GM12801 (cell line): Measurements from ENCODE around the gene ABCA12.

Experiments used
- TF ChIP-seq, protein P1 (sequence below): IDR thresholded peaks from one replicate; pipeline ENCODE4 v1.5.1; 2011; ENCODE audit warnings: control low read depth; ENCODE audit not compliant: insufficient read length; ENCODE audit errors: extremely low read depth

The ABCA12 gene

DNA sequence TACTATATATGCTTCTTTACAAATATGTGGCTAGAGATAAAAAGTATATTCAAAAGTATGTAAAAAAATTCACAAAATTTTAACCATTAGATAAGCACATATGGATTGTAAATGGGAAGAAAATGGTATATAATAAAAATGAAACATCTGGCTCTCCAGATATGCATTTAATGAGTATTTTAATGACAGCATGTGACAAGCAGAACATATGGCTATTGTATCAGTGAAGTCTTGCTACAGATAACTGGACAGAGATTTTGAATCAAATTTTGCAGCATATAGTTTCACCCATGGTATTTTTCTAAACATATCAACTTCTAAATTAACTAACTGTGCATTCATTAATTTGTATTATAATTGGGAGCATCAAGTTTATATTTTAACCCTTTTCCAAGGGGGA lies 5.0 kb upstream of the ABCA12 start:
- TF ChIP-seq, protein P1, sequence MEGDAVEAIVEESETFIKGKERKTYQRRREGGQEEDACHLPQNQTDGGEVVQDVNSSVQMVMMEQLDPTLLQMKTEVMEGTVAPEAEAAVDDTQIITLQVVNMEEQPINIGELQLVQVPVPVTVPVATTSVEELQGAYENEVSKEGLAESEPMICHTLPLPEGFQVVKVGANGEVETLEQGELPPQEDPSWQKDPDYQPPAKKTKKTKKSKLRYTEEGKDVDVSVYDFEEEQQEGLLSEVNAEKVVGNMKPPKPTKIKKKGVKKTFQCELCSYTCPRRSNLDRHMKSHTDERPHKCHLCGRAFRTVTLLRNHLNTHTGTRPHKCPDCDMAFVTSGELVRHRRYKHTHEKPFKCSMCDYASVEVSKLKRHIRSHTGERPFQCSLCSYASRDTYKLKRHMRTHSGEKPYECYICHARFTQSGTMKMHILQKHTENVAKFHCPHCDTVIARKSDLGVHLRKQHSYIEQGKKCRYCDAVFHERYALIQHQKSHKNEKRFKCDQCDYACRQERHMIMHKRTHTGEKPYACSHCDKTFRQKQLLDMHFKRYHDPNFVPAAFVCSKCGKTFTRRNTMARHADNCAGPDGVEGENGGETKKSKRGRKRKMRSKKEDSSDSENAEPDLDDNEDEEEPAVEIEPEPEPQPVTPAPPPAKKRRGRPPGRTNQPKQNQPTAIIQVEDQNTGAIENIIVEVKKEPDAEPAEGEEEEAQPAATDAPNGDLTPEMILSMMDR: no peak

DNA sequence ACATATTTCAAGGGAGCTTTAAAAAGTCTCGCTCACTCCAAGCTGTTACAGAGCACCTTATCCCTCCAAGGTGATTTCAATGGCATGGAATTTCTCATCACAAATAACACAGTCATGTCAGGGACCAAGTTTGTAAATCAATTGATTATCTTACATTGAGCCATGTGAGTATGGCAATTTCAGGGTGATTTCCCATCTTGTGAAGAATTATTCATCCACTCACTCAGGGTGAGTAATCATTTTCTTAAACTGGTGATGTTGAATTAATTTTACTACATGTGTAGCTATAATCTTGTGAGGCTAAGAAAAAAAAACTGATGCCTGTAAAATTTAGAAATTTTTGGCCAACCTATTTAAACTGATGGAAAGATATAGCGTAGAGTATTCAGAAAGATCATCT lies 3.3 kb upstream of the ABCA12 start:
- TF ChIP-seq, protein P1: no peak

DNA sequence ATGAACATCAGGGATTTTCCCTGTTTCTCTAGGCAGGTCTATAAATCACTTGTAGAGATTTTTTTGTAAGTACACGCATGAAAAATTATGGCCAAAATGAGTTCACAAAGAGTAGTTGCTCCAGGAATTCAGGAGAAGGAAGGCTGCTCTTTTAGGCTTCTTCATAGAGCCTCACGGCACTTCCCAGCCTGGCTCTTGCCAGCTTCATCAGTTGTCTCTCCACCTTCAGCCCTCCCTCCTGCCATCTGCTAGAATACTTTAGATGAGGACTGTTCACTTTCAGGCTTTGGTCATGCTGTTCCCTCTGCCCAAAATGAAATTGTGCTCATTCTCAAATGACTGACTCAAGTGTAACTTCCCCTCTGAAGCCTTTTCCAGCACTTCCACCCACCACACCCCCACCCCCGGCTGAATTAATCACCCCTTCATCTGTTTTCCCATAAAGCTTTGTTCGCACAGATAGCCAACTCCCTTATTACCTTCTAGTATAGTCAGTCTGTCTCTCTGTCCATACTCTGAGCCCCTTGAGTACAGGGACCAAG lies 1.8 kb upstream of the ABCA12 start:
- TF ChIP-seq, protein P1: no peak

DNA sequence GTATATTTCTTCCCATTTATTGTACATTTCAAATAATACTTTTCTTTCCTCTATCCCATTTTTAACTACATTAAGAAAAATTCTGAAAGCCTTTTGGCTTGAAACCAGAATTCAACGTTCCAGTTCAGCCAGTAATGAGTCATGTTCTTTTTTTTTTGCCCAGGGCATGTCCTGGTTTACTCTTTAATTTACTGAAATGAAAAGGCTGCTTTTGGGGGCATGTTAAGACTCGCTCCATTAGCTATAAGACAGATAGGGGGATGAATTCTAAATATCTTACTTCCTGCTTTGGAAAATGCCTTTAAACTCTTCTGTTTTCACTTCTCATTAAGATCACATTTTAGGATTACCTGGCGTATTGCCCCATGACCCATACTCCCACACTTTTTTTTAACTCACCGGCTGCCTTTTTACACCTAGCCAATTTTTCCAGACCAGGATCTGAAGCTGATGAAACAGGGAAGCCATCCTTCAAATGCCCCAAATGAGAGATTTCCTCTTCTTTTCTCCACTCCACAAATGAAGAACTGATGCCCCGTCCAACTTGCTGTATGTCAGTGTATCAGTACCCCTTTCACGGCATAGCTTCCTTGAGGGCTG lies 585 bp downstream of the ABCA12 start:
- TF ChIP-seq, protein P1: no peak

DNA sequence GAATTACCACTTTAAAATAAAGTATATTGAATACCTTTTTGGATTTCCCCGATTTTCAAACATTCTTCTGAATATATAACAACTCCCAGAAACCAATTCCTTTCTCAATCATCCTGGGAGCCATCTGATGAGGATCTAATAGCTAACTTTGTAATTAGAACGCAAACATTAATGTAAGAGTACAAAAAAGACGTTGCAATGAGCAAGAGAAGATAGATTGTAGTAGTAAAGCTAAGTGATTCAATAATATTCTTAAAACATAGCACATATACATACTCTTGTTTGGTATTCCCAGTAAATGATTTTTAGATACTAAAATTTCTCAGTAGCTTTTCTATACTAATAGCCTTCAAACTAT lies 1.1 kb downstream of the ABCA12 start:
- TF ChIP-seq, protein P1: no peak

DNA sequence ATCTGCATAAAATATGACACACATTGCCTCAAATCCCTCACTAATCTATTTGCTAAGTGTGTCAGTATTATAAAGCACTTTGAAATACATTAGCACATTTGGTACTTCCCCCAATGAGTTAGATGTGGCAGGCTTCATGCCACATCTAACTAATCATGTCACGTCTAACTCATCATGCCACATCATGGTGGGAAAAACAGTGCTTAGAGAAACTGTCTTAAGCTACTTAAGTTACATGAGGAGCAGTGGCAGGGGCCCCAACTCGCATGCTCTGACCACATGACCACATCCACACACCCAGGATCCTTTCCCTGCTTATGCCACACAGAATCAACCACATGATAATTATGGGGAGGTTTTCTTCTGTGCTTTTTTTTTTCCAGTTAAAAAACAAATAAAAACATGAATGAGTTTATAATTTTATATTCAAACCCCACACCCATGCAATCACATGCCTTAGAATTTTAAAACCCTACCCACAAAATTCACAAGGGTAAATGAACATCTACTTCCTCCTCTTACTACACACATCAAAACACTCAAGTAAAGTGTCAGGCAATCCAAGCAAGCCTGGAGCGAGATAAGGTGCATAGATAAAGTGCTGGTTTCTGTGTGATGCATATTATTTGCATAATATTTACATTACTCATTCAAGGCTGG lies 1.6 kb downstream of the ABCA12 start:
- TF ChIP-seq, protein P1: no peak

DNA sequence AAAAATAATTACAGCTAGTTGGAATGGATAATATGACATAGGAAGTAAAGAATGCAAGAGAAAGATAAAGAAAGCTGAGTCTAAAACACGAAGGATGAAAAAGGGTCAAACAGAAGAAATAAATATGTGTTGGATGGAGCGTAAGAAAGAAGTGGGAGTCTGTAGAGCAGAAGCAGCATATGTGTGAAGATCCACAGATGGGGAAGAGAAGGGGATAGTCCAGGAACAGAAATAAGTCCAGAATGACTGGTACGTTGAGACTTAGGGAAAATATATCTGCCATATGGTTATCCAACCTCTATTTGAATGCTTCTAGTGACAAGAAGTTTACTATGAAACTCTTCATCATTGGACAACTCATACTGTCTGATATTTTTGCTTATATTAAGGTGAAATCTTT lies 18.0 kb downstream of the ABCA12 start:
- TF ChIP-seq, protein P1: no peak
